Stomach (tissue), 9 donors: ENCODE data around the gene HSPA5. TPM values are rescaled to one million over a fixed set of nuclear protein-coding genes. Genes with fewer than 3 reads are reported as not detected.
"Not testable (repeated sequence)": the region's sequence is repeated elsewhere in the genome, so short reads cannot be mapped to it uniquely, and the experiment has no call there.

Experiments used
- DNase-seq, 2 donors: peaks; one replicate each; pipeline versions ENCODE4 v3.0.0 to v3.0.0-alpha.2; 2013 to 2019
- H3K27ac ChIP-seq, 5 donors: fragments of 200-600 bp in 4 of 5; sonication (generic) in 4 of 5; one replicate each; pipeline ENCODE4 v1.5.1; 2013 to 2019; ENCODE audit warnings: mild to moderate bottlenecking in 1 of 5, moderate library complexity in 1 of 5
- H3K27me3 ChIP-seq, 3 donors: fragments of 200-600 bp; sonication (generic); one replicate each; pipeline ENCODE4 v1.5.1; 2017 to 2019; ENCODE audit warnings: mixed run types in 1 of 3
- H3K36me3 ChIP-seq, 4 donors: fragments of 200-600 bp; sonication (generic); 1 replicate in 3 of 4; 2 replicates in 1 of 4; pipeline ENCODE4 v1.5.1; 2016 to 2019
- H3K4me1 ChIP-seq, 4 donors: fragments of 200-600 bp; sonication (generic); one replicate each; pipeline ENCODE4 v1.5.1; 2016 to 2019
- H3K4me3 ChIP-seq, 4 donors: fragments of 200-600 bp; sonication (generic) in 3 of 4; one replicate each; pipeline ENCODE4 v1.5.1; 2016 to 2019; ENCODE audit warnings: mild to moderate bottlenecking in 1 of 4
- H3K9me3 ChIP-seq, 4 donors: fragments of 200-600 bp; sonication (generic); one replicate each; pipeline ENCODE4 v1.5.1; 2016 to 2019
- CTCF ChIP-seq, 7 experiments: fragments of 450-650 bp in 4 of 7; fragments of 200-600 bp in 3 of 7; sonication (generic) in 3 of 7; IDR thresholded peaks; one replicate each; pipeline ENCODE4 v1.5.1; 2016 to 2019; ENCODE audit warnings: antibody characterized with exemption in 7 of 7, control low read depth in 2 of 7, mild to moderate bottlenecking in 1 of 7
- EP300 ChIP-seq: sonication (generic); formaldehyde crosslinking; IDR thresholded peaks from one replicate; pipeline ENCODE4 v1.6.1; 2017; ENCODE audit warnings: antibody characterized with exemption
- POLR2A ChIP-seq, 4 donors: fragments of 450-650 bp; IDR thresholded peaks; one replicate each; pipeline ENCODE4 v1.6.1; 2016; ENCODE audit warnings: antibody characterized with exemption in 4 of 4, control low read depth in 2 of 4, mild to moderate bottlenecking in 1 of 4, moderate library complexity in 1 of 4
- POLR2AphosphoS5 ChIP-seq, 3 donors: sonication (generic); formaldehyde crosslinking; IDR thresholded peaks; one replicate each; pipeline ENCODE4 v1.6.1; 2016; ENCODE audit warnings: antibody characterized with exemption in 3 of 3
- WGBS, 5 donors: extraction: QIAGEN DNeasy Blood & Tissue Kit in 3 of 5; methylation state at CpG; one replicate each; pipeline versions ENCODE4 v1.1.5 to v1.1.7; 2013 to 2018; 5-methylcytosine and 5-hydroxymethylcytosine counted together
- intact Hi-C: fragments of 100-400 bp; cut with DNase I; formaldehyde crosslinking; loops from one replicate; pipeline ENCODE4 v1.15.1; 2023; ENCODE audit warnings: low total_unique reads
- polyA plus RNA-seq, 3 donors: library from polyadenylated mRNA; stranded (reverse); fragments of 200-250 nt; gene quantifications; one replicate each; pipeline ENCODE4 v1.2.3, GENCODE V29; 2013
- total RNA-seq, 5 donors: library from RNA; depleted of rRNA; stranded (reverse); fragments of >200 nt; gene quantifications; one replicate each; pipeline versions ENCODE4 v1.1.0 to v1.2.3, GENCODE V29; 2014 to 2016
- donor health status: healthy with polysubstance abuse.
- donor health status: Bipolar disorder and iron deficiency.
- donor health status: healthy.

HSPA5 gene
- total and polyA plus RNA-seq, 8 donors: 21.5 to 142 (median 83.6) TPM

- 65 to 71% (median 69%) methylated on average over 5 of the region's 5 CpGs for WGBS, 5 donors
These were observed 29.9 kb upstream of the HSPA5 start for GRCh38 chr9:125271081-125271480.

DNA sequence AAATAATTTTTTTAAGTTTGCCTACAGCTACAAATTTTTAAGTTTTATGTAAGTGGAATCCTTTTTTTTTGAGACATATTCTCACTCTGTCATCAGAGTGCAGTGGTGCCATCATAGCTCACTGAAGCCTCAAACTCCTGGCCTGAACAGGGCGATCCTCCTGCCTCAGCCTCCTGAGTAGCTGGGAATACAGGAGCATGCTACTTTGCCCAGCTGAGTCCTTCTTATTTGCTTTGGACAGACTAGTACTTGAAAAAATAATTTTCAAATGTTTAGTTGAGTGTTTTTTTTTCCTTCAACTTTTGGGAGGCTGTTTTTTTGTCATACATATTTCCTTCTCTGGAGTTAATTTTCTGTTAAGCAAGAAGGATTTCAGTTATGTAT, 27.9 kb upstream of the HSPA5 start:
- no peak overlapping the region for H3K27ac ChIP-seq
- intact Hi-C loops: no loop called here
- H3K36me3 ChIP-seq: peaks cover 0 to 19% (median 15%) of the 10 kb centered on the region in 4 donors
- no peaks in the 10 kb centered on the region for H3K27me3 ChIP-seq
- 76 to 100% (median 88%) methylated on average over 1 of the region's 1 CpG for WGBS, 5 donors
- H3K4me3 ChIP-seq: no peak overlapping the region
- H3K9me3 ChIP-seq: no peaks in the 10 kb centered on the region
- TF ChIP-seq POLR2AphosphoS5 (IDR thresholded peaks at IDR 0.05) (no peak), EP300 (no peak), CTCF (IDR thresholded peaks at IDR 0.05) (no peak), POLR2A (IDR thresholded peaks at IDR 0.05) (no peak)
- peaks cover 24 to 74% (median 47%) of the 10 kb centered on the region in 4 donors for H3K4me1 ChIP-seq
- DNase-seq: no peak

More at GRCh38 chr9:125271081-125271480, 29.9 kb upstream of the HSPA5 start:
- intact Hi-C loops: no loop called here
- no peak overlapping the region for H3K4me3 ChIP-seq
- TF ChIP-seq CTCF (IDR thresholded peaks at IDR 0.05): no peak
- no peak for DNase-seq
- H3K36me3 ChIP-seq: peaks cover 0 to 15% (median 12%) of the 10 kb centered on the region in 4 donors
- peaks cover 24 to 67% (median 46%) of the 10 kb centered on the region in 4 donors for H3K4me1 ChIP-seq
- H3K9me3 ChIP-seq: no peaks in the 10 kb centered on the region
- H3K27ac ChIP-seq: peak overlapping the region in 1 of 5 donors; percentile 56
- no peaks in the 10 kb centered on the region for H3K27me3 ChIP-seq

- no peak for TF ChIP-seq POLR2AphosphoS5 (IDR thresholded peaks at IDR 0.05)
- no peak for TF ChIP-seq POLR2A (IDR thresholded peaks at IDR 0.05)
- no peak for TF ChIP-seq CTCF (IDR thresholded peaks at IDR 0.05)
- no peak for TF ChIP-seq EP300
- no peak for DNase-seq
- intact Hi-C loops: no loop called here
- no peaks in the 10 kb centered on the region for H3K9me3 ChIP-seq
- H3K27ac ChIP-seq: no peak overlapping the region
- H3K27me3 ChIP-seq: no peaks in the 10 kb centered on the region
- no peak overlapping the region for H3K4me3 ChIP-seq
- 57 to 77% (median 65%) methylated on average over 6 of the region's 6 CpGs for WGBS, 5 donors
- H3K36me3 ChIP-seq: peaks cover 0 to 19% (median 15%) of the 10 kb centered on the region in 4 donors
- H3K4me1 ChIP-seq: peaks cover 25 to 74% (median 49%) of the 10 kb centered on the region in 4 donors
These were observed 27.4 kb upstream of the HSPA5 start for GRCh38 chr9:125268394-125269013.

GRCh38 chr9:125264068-125264467, 22.9 kb upstream of the HSPA5 start:
- peaks cover 19 to 59% (median 40%) of the 10 kb centered on the region in 4 donors for H3K4me1 ChIP-seq
- 82 to 89% (median 86%) methylated on average over 7 of the region's 7 CpGs for WGBS, 5 donors
- H3K36me3 ChIP-seq: peaks cover 0 to 19% (median 13%) of the 10 kb centered on the region in 4 donors
- H3K27ac ChIP-seq, H3K9me3 ChIP-seq, DNase-seq, intact Hi-C loops, H3K4me3 ChIP-seq, H3K27me3 ChIP-seq: not testable (repeated sequence)

DNA sequence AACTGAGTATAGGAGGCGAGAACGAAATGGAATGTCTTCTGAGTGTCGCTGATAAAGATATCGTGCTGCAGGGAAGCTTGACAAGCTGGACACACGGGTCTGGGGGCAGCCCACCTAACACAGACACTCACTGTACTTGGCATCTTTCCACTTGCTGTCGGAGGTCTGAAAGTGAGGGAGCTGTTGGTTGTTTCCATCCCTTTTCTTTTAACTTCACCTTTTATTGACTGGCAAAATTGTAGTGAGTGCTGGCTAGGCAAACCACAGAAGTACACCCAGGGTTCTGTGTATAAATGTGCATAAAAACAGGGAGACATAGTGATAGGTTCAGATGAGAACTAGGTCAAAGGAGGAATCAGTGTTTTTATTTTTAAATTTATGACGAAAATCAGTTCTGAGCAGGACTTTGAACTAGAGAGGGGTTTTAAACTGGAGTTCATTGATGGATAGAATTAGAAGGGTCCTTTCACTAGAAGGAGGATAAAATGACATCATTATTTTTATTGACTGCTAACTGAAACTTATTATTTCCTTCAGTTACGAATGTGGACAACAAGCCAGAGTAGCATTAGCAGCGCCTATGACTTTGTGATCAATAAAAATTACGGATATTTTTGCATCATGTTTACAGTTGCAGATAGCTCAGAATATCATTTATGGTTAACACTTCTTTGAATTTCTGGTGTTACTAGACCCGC, 21.3 kb upstream of the HSPA5 start:
- Histone ChIP-seq H3K9me3 (no peaks in the 10 kb centered on the region), H3K36me3 (peaks cover 0 to 16% (median 12%) of the 10 kb centered on the region in 4 donors), H3K4me1 (peaks cover 15 to 47% (median 29%) of the 10 kb centered on the region in 4 donors), H3K27ac (peak overlapping the region; percentile 67 to 93 (median 86)), H3K4me3 (peak overlapping the region; percentile 89 to 100 (median 98)), H3K27me3 (no peaks in the 10 kb centered on the region)
- no peak for TF ChIP-seq POLR2AphosphoS5 (IDR thresholded peaks at IDR 0.05)
- no peak for TF ChIP-seq CTCF (IDR thresholded peaks at IDR 0.05)
- no peak for TF ChIP-seq POLR2A (IDR thresholded peaks at IDR 0.05)
- no peak for TF ChIP-seq EP300
- 16 to 19% (median 17%) methylated on average over 11 of the region's 11 CpGs for WGBS, 5 donors
- intact Hi-C loops: no loop called here
- DNase-seq: no peak
